Glutamatergic neuron (in vitro differentiated cells): Measurements from ENCODE around the gene IL17RB. TPM values are rescaled to one million over a fixed set of nuclear protein-coding genes. Genes with fewer than 3 reads are reported as not detected.

Experiments used
- DNase-seq: peaks from one replicate; pipeline ENCODE4 v3.0.0; 2022
- H3K27ac Mint-ChIP-seq: one replicate; pipeline ENCODE4 v1.8.0; 2020; ENCODE audit warnings: mild to moderate bottlenecking, mixed read lengths, inconsistent platforms; ENCODE audit not compliant: unreplicated experiment
- H3K27me3 Mint-ChIP-seq: one replicate; pipeline ENCODE4 v1.8.0; 2020; ENCODE audit warnings: mild to moderate bottlenecking, moderate library complexity, mixed read lengths, inconsistent platforms; ENCODE audit not compliant: unreplicated experiment
- H3K36me3 Mint-ChIP-seq: one replicate; pipeline ENCODE4 v1.8.0; 2020; ENCODE audit warnings: mild to moderate bottlenecking, mixed read lengths, inconsistent platforms; ENCODE audit not compliant: unreplicated experiment
- H3K4me1 Mint-ChIP-seq: one replicate; pipeline ENCODE4 v1.8.0; 2020; ENCODE audit warnings: mild to moderate bottlenecking, low read depth, mixed read lengths, inconsistent platforms; ENCODE audit not compliant: unreplicated experiment
- H3K4me3 Mint-ChIP-seq: one replicate; pipeline ENCODE4 v1.8.0; 2020; ENCODE audit warnings: mild to moderate bottlenecking, mixed read lengths, inconsistent platforms; ENCODE audit not compliant: unreplicated experiment
- H3K9me3 Mint-ChIP-seq: one replicate; pipeline ENCODE4 v1.8.0; 2020; ENCODE audit warnings: mild to moderate bottlenecking, moderate library complexity, mixed read lengths, inconsistent platforms; ENCODE audit not compliant: unreplicated experiment
- CTCF ChIP-seq: fragments of 200-600 bp; sonication (generic); IDR thresholded peaks from one replicate; pipeline ENCODE4 v1.5.0; 2021; ENCODE audit not compliant: partially characterized antibody, unreplicated experiment
- total RNA-seq: library from RNA; stranded (reverse); fragmentation: NEBNext Ultra II Directional; extraction: Animal tissue kit (Norgen Biotek cat#: 25700); gene quantifications from one replicate; pipeline ENCODE4 v1.2.1, GENCODE V29; 2021; ENCODE audit not compliant: unreplicated experiment

The IL17RB gene
- total RNA-seq, 1 donor from 2014 or later: 0.78 TPM

GRCh38 chr3:53891497-53892285 lies 45.3 kb downstream of the IL17RB start, which contains the start of gene SELENOK:
SELENOK (minus strand) TSS chr3:53891859.
- DNase-seq: peak; percentile 96
- Mint-ChIP-seq H3K27ac (peak within 1 kb of the TSS; percentile 94), H3K9me3 (peaks cover 3% of the 10 kb centered on the region), H3K27me3 (peaks cover 10% of the 10 kb centered on the region), H3K4me3 (peak within 1 kb of the TSS; percentile 94), H3K4me1 (peaks cover 12% of the 10 kb centered on the region), H3K36me3 (no peaks in the 10 kb centered on the region)
- TF ChIP-seq CTCF: no peak

GRCh38 chr3:53892286-53892637 lies 45.9 kb downstream of the IL17RB start:
- Mint-ChIP-seq H3K27me3 (peaks cover 10% of the 10 kb centered on the region), H3K4me3 (peak overlapping the region; percentile 94), H3K4me1 (peaks cover 12% of the 10 kb centered on the region), H3K27ac (peak overlapping the region; percentile 94), H3K36me3 (no peaks in the 10 kb centered on the region), H3K9me3 (peaks cover 3% of the 10 kb centered on the region)
- TF ChIP-seq CTCF: no peak
- DNase-seq: no peak

- Mint-ChIP-seq H3K36me3 (no peaks in the 10 kb centered on the region), H3K27me3 (no peaks in the 10 kb centered on the region), H3K4me3 (no peak overlapping the region), H3K9me3 (no peaks in the 10 kb centered on the region), H3K27ac (no peak overlapping the region), H3K4me1 (no peaks in the 10 kb centered on the region)
- no peak for DNase-seq
- TF ChIP-seq CTCF: no peak
These were observed 53.4 kb downstream of the IL17RB start for GRCh38 chr3:53899750-53900149.

- H3K36me3 Mint-ChIP-seq: no peaks in the 10 kb centered on the region
- no peaks in the 10 kb centered on the region for H3K4me1 Mint-ChIP-seq
- TF ChIP-seq CTCF: no peak
- no peak for DNase-seq
- no peaks in the 10 kb centered on the region for H3K27me3 Mint-ChIP-seq
- no peak overlapping the region for H3K27ac Mint-ChIP-seq
- no peak overlapping the region for H3K4me3 Mint-ChIP-seq
- no peaks in the 10 kb centered on the region for H3K9me3 Mint-ChIP-seq
These were observed 54.4 kb downstream of the IL17RB start for GRCh38 chr3:53900666-53901331.

GRCh38 chr3:53902067-53902466 lies 55.7 kb downstream of the IL17RB start:
- H3K36me3 Mint-ChIP-seq: peaks cover 6% of the 10 kb centered on the region
- no peaks in the 10 kb centered on the region for H3K4me1 Mint-ChIP-seq
- no peaks in the 10 kb centered on the region for H3K27me3 Mint-ChIP-seq
- H3K9me3 Mint-ChIP-seq: no peaks in the 10 kb centered on the region
- no peak for DNase-seq
- H3K4me3 Mint-ChIP-seq: no peak overlapping the region
- no peak for TF ChIP-seq CTCF
- H3K27ac Mint-ChIP-seq: no peak overlapping the region
